A549 (cell line): ENCODE measurements around the gene U2SURP. TPM values are rescaled to one million over a fixed set of nuclear protein-coding genes. Genes with fewer than 3 reads are reported as not detected.
A peak's percentile ranks its signal among the peaks of the same experiment; 100 is the strongest.

Experiments used
- ATAC-seq, 2 experiments: fragments of 200-7000 bp in 1 of 2; fragments of >200 bp in 1 of 2; cut with Nextera tagmentation in 1 of 2; cut with Tn5 transposase in 1 of 2; 3 replicates each; pipeline versions ENCODE4 v1.8.0 to v1.9.1; 2018 to 2020; ENCODE audit warnings: mild to moderate bottlenecking in 1 of 2, moderate library complexity in 1 of 2
- CTCF ChIA-PET: fragments of 300-600 bp; sonication (Branson Sonifier 250); formaldehyde crosslinking; extraction: SDS; loops from one replicate; lab custom pipeline; 2021; ENCODE audit warnings: antibody characterized with exemption, inconsistent platforms; lab: Yijun Ruan, JAX
- POLR2A ChIA-PET: fragments of 350-600 bp; formaldehyde crosslinking; extraction: SDS; loops from one replicate; lab custom pipeline; 2021; ENCODE audit warnings: antibody characterized with exemption, inconsistent platforms; lab: Yijun Ruan, JAX
- DNase-seq, 2 experiments: peaks; one replicate each; pipeline versions ENCODE4 v3.0.0 to v3.0.0-alpha.2; 2011 to 2016; ENCODE audit warnings: low read depth in 1 of 2, low spot score in 1 of 2
- FAIRE-seq: peaks from 2 replicates; lab custom pipeline; 2011; peaks lifted over from hg19 to GRCh38; lab: Jason Lieb, UNC
- H3K27ac ChIP-seq, 2 experiments: fragments of >200 bp; sonication (Bioruptor Twin); formaldehyde crosslinking; 3 replicates each; pipeline ENCODE4 v1.5.1; 2016 to 2017
- H3K4me1 ChIP-seq: fragments of >200 bp; sonication (Bioruptor Twin); formaldehyde crosslinking; 3 replicates; pipeline ENCODE4 v1.6.1; 2016
- H3K4me2 ChIP-seq: fragments of >200 bp; sonication (Bioruptor Twin); formaldehyde crosslinking; 3 replicates; pipeline ENCODE4 v1.6.1; 2016
- H3K4me3 ChIP-seq: fragments of >200 bp; sonication (Bioruptor Twin); formaldehyde crosslinking; 3 replicates; pipeline ENCODE4 v1.5.1; 2016
- H3K9me3 ChIP-seq: fragments of >200 bp; sonication (Bioruptor Twin); formaldehyde crosslinking; 3 replicates; pipeline ENCODE4 v1.6.1; 2016
- BCL3 ChIP-seq: fragments of >200 bp; sonication (Bioruptor Twin); formaldehyde crosslinking; IDR thresholded peaks from 3 replicates; pipeline ENCODE4 v1.6.1; 2016
- CBX2 ChIP-seq: fragments of 200-600 bp; sonication (generic); IDR thresholded peaks from 2 replicates; pipeline ENCODE4 v1.6.1; 2016; ENCODE audit warnings: low read depth, mild to moderate bottlenecking, borderline replicate concordance
- CEBPB ChIP-seq, 2 experiments: fragments of >200 bp in 1 of 2; sonication (Bioruptor Twin) in 1 of 2; formaldehyde crosslinking in 1 of 2; IDR thresholded peaks; 2 replicates each; pipeline ENCODE4 v1.6.1; 2012 to 2016
- CTCF ChIP-seq: fragments of >200 bp; sonication (Bioruptor Twin); formaldehyde crosslinking; IDR thresholded peaks from 3 replicates; pipeline ENCODE4 v1.5.1; 2016
- E2F6 ChIP-seq: IDR thresholded peaks from 2 replicates; pipeline ENCODE4 v1.6.1; 2012; ENCODE audit warnings: low read depth, borderline replicate concordance
- ELK1 ChIP-seq: fragments of 150-350 bp; IDR thresholded peaks from 2 replicates; pipeline ENCODE4 v1.6.1; 2014; ENCODE audit warnings: low read depth, mild to moderate bottlenecking, low read length
- EP300 ChIP-seq, 2 experiments: fragments of >200 bp; sonication (Bioruptor Twin); formaldehyde crosslinking; IDR thresholded peaks; 2 replicates in 1 of 2; 3 replicates in 1 of 2; pipeline ENCODE4 v1.6.1; 2016 to 2017
- ESRRA ChIP-seq: fragments of 150-350 bp; IDR thresholded peaks from 2 replicates; pipeline ENCODE4 v1.6.1; 2014; ENCODE audit warnings: mild to moderate bottlenecking, low read length, borderline replicate concordance
- FOSL2 ChIP-seq, 2 experiments: fragments of 450-650 bp in 1 of 2; fragments of >200 bp in 1 of 2; sonication (Bioruptor Twin) in 1 of 2; formaldehyde crosslinking; IDR thresholded peaks; 2 replicates each; pipeline versions ENCODE4 v1.5.0 to v1.6.1; 2016 to 2020; ENCODE audit warnings: mild to moderate bottlenecking in 1 of 2, moderate library complexity in 1 of 2
- HES2 ChIP-seq: fragments of >200 bp; sonication (Bioruptor Twin); formaldehyde crosslinking; IDR thresholded peaks from 2 replicates; pipeline ENCODE4 v1.6.1; 2016
- HOXA7 ChIP-seq: fragments of 250-450 bp; sonication (Bioruptor Pico); IDR thresholded peaks from 2 replicates; pipeline ENCODE4 v1.5.0; 2020; ENCODE audit warnings: mild to moderate bottlenecking, moderate library complexity
- MAX ChIP-seq: IDR thresholded peaks from 2 replicates; pipeline ENCODE4 v1.6.1; 2012
- MYC ChIP-seq: IDR thresholded peaks from 2 replicates; pipeline ENCODE4 v1.6.1; 2012; ENCODE audit warnings: mild to moderate bottlenecking, inconsistent platforms, low read length, improper control_type of control experiment, borderline replicate concordance
- NFE2L2 ChIP-seq: fragments of 150-350 bp; conservative IDR thresholded peaks from 2 replicates; pipeline ENCODE4 v1.6.1; 2014; ENCODE audit warnings: low read length
- NPAS2 ChIP-seq: fragments of 250-450 bp; sonication (Bioruptor Pico); IDR thresholded peaks from 2 replicates; pipeline ENCODE4 v1.8.0; 2022; ENCODE audit warnings: mild to moderate bottlenecking, moderate library complexity, borderline replicate concordance
- NR3C1 ChIP-seq: fragments of >200 bp; sonication (Bioruptor Twin); formaldehyde crosslinking; IDR thresholded peaks from 3 replicates; pipeline ENCODE4 v1.6.1; 2017
- PBX3 ChIP-seq: IDR thresholded peaks from 2 replicates; pipeline ENCODE4 v1.6.1; 2012
- PHF8 ChIP-seq: fragments of 200-600 bp; sonication (generic); IDR thresholded peaks from 2 replicates; pipeline ENCODE4 v1.6.1; 2016; ENCODE audit warnings: low read depth, mild to moderate bottlenecking, antibody characterized with exemption, moderate library complexity, borderline replicate concordance
- POLR2A ChIP-seq: IDR thresholded peaks from 2 replicates; pipeline ENCODE4 v1.6.1; 2012; ENCODE audit warnings: mild to moderate bottlenecking, low read length
- POLR2AphosphoS2 ChIP-seq: conservative IDR thresholded peaks from 2 replicates; pipeline ENCODE4 v1.6.1; 2012; ENCODE audit warnings: low read length, improper control_type of control experiment, inconsistent platforms
- RFX5 ChIP-seq: fragments of 450-650 bp; IDR thresholded peaks from 2 replicates; pipeline ENCODE4 v1.7.1; 2014; ENCODE audit warnings: antibody characterized with exemption, mild to moderate bottlenecking, moderate library complexity
- RNF2 ChIP-seq: fragments of 200-600 bp; sonication (generic); IDR thresholded peaks from 2 replicates; pipeline ENCODE4 v1.6.1; 2016; ENCODE audit warnings: low read depth, mild to moderate bottlenecking, antibody characterized with exemption, moderate library complexity, borderline replicate concordance
- SMC3 ChIP-seq: fragments of >200 bp; sonication (Bioruptor Twin); formaldehyde crosslinking; IDR thresholded peaks from 3 replicates; pipeline ENCODE4 v1.6.1; 2018; ENCODE audit warnings: inconsistent platforms
- SREBF2 ChIP-seq: fragments of 450-650 bp; IDR thresholded peaks from 2 replicates; pipeline ENCODE4 v1.6.1; 2014; ENCODE audit warnings: mild to moderate bottlenecking, moderate library complexity
- USF2 ChIP-seq: fragments of 450-650 bp; IDR thresholded peaks from 2 replicates; pipeline ENCODE4 v1.6.1; 2014; ENCODE audit warnings: antibody characterized with exemption
- ZC3H11A ChIP-seq: fragments of 450-650 bp; IDR thresholded peaks from 2 replicates; pipeline ENCODE4 v1.6.1; 2014; ENCODE audit warnings: antibody characterized with exemption, mild to moderate bottlenecking
- WGBS: methylation state at CpG from one replicate; pipeline ENCODE4 v1.1.6; 2017; ENCODE audit errors: missing lambda C conversion rate; 5-methylcytosine and 5-hydroxymethylcytosine counted together
- polyA plus RNA-seq, 4 experiments: library from polyadenylated mRNA; depleted of rRNA in 3 of 4; stranded (reverse); fragments of >200 nt; fragmentation: RNase III in 1 of 4; extraction: RNeasy Plus Mini Kit Qiagen cat#74134 plus additional on column Dnase treatment in 1 of 4; gene quantifications; 2 replicates in 3 of 4; 3 replicates in 1 of 4; pipeline ENCODE4 v1.2.3, GENCODE V29; 2011 to 2017

Gene U2SURP
- polyA plus RNA-seq, 2 of the 4 experiments (the other 2 are of a cell fraction), result 90.1 to 166 TPM

- DNase-seq (no peak), ATAC-seq (no peak), FAIRE-seq (no peak)
- Histone ChIP-seq H3K4me1 (no peaks in the 10 kb centered on the region), H3K9me3 (no peaks in the 10 kb centered on the region), H3K4me3 (no peak overlapping the region), H3K4me2 (no peak overlapping the region), H3K27ac (no peak overlapping the region)
- ChIA-PET CTCF (interaction anchor here (0.7 to 1.1 kb wide), 2 partner anchors 41 to 208 kb away, joined by 3 read pairs; no protein-coding TSS in a partner anchor), POLR2A (no interaction called here)
- no peak for TF ChIP-seq CEBPB (IDR thresholded peaks at IDR 0.05)
- no peak for TF ChIP-seq CTCF
- TF ChIP-seq ELK1, result no peak
- no peak for TF ChIP-seq RFX5
- TF ChIP-seq BCL3, result no peak
- no peak for TF ChIP-seq USF2
- no peak for TF ChIP-seq CBX2
- TF ChIP-seq MYC, result no peak
- no peak for TF ChIP-seq E2F6
- TF ChIP-seq PBX3, result no peak
- TF ChIP-seq MAX, result no peak
- TF ChIP-seq SMC3, result no peak
- TF ChIP-seq EP300 (IDR thresholded peaks at IDR 0.05), result no peak
- no peak for TF ChIP-seq RNF2
- no peak for TF ChIP-seq SREBF2
- TF ChIP-seq HOXA7, result no peak
- no peak for TF ChIP-seq NPAS2 (CRISPR knock-in tag)
- no peak for TF ChIP-seq ESRRA
- WGBS, result 81% methylated on average over 3 of the region's 3 CpGs
Observed at GRCh38 chr3:143035466-143036211, 34.3 kb downstream of the U2SURP start.

- DNase-seq (peak in 1 of 2 experiments; percentile 10), ATAC-seq (peak in 1 of 2 experiments; percentile 42; a peak in 2 of 6 replicates), FAIRE-seq (no peak)
- POLR2A ChIA-PET, result no interaction called here
- H3K9me3 ChIP-seq, result no peaks in the 10 kb centered on the region
- WGBS, result 79% methylated on average over 2 of the region's 2 CpGs
- no peak overlapping the region for H3K4me3 ChIP-seq
- no peak overlapping the region for H3K27ac ChIP-seq
- TF ChIP-seq NR3C1 (no peak), POLR2AphosphoS2 (no peak), RNF2 (no peak), NFE2L2 (no peak), FOSL2 (IDR thresholded peaks at IDR 0.05) (no peak), FOSL2 (CRISPR knock-in tag; IDR thresholded peaks at IDR 0.05) (no peak), BCL3 (no peak), HES2 (no peak), SREBF2 (no peak), NPAS2 (CRISPR knock-in tag) (no peak), PHF8 (no peak), POLR2A (no peak), ZC3H11A (no peak)
- H3K4me1 ChIP-seq, result no peaks in the 10 kb centered on the region
- CTCF ChIA-PET, result interaction anchor here (0.7 to 1.1 kb wide), 2 partner anchors 42 to 208 kb away, joined by 3 read pairs; no protein-coding TSS in a partner anchor
- H3K4me2 ChIP-seq, result no peak overlapping the region
Observed at GRCh38 chr3:143036557-143036956, 35.2 kb downstream of the U2SURP start.
